GM12865 (cell line): ENCODE measurements around the gene WDR70.
"Not testable (repeated sequence)": the region's sequence is repeated elsewhere in the genome, so short reads cannot be mapped to it uniquely, and the experiment has no call there.

Experiments used
- DNase-seq: peaks from one replicate; pipeline ENCODE4 v3.0.0; 2010; ENCODE audit warnings: low read depth
- H3K4me3 ChIP-seq: 2 replicates; pipeline ENCODE4 v1.5.1; 2011; ENCODE audit warnings: mild to moderate bottlenecking, low read depth, low read length, control low read depth
- CTCF ChIP-seq: IDR thresholded peaks from 2 replicates; pipeline ENCODE4 v1.5.1; 2011; ENCODE audit warnings: low read length, control low read depth, low read depth, inconsistent platforms; ENCODE audit not compliant: insufficient read depth; ENCODE audit errors: missing control alignments

WDR70 gene

GRCh38 chr5:37391591-37391990, 12.5 kb downstream of the WDR70 start:
- no peak for DNase-seq
- no peak overlapping the region for H3K4me3 ChIP-seq
- no peak for TF ChIP-seq CTCF

GRCh38 chr5:37396352-37396751, 17.2 kb downstream of the WDR70 start:
- H3K4me3 ChIP-seq: no peak overlapping the region
- TF ChIP-seq CTCF: no peak
- DNase-seq: no peak

GRCh38 chr5:37400501-37400900, 21.4 kb downstream of the WDR70 start:
- DNase-seq: no peak
- no peak overlapping the region for H3K4me3 ChIP-seq
- no peak for TF ChIP-seq CTCF

- no peak for TF ChIP-seq CTCF
- DNase-seq: no peak
- no peak overlapping the region for H3K4me3 ChIP-seq
Measured at GRCh38 chr5:37412515-37412914, 33.4 kb downstream of the WDR70 start.

GRCh38 chr5:37415456-37415855, 36.3 kb downstream of the WDR70 start:
- not testable (repeated sequence) for DNase-seq, H3K4me3 ChIP-seq

GRCh38 chr5:37417347-37417746, 38.2 kb downstream of the WDR70 start:
- no peak for DNase-seq
- no peak for TF ChIP-seq CTCF

GRCh38 chr5:37424441-37424840, 45.3 kb downstream of the WDR70 start:
- no peak for TF ChIP-seq CTCF
- H3K4me3 ChIP-seq: no peak overlapping the region
- no peak for DNase-seq

More at GRCh38 chr5:37417347-37417746, 38.2 kb downstream of the WDR70 start:
- no peak overlapping the region for H3K4me3 ChIP-seq

GRCh38 chr5:37428044-37428443, 48.9 kb downstream of the WDR70 start:
- DNase-seq: no peak
- H3K4me3 ChIP-seq: no peak overlapping the region
- no peak for TF ChIP-seq CTCF
